HG03457 (cell line): Measurements from ENCODE around the gene MAGEC1.
"Not testable (repeated sequence)": the region's sequence is repeated elsewhere in the genome, so short reads cannot be mapped to it uniquely, and the experiment has no call there.

Source experiments
- ATAC-seq: cut with Tn5 transposase; IDR thresholded peaks from one replicate; pipeline ENCODE4 v1.9.1; 2021; ENCODE audit warnings: moderate number of reproducible peaks; ENCODE audit not compliant: unreplicated experiment

Gene MAGEC1

GRCh38 chrX:141903400-141904155, at the start of gene MAGEC1:
MAGEC1 (plus strand) TSS chrX:141903894; CDS start chrX:141905073, 1,179 bp downstream.
- ATAC-seq, result no peak

- ATAC-seq, result no peak
Measured at GRCh38 chrX:141857479-141857878, 46.2 kb upstream of the MAGEC1 start.

- ATAC-seq, result no peak
Measured at GRCh38 chrX:141879616-141880015, 24.1 kb upstream of the MAGEC1 start.

- not testable (repeated sequence) for ATAC-seq
Measured at GRCh38 chrX:141888811-141889210, 14.9 kb upstream of the MAGEC1 start.

GRCh38 chrX:141894733-141895132, 9.0 kb upstream of the MAGEC1 start:
- no peak for ATAC-seq

- no peak for ATAC-seq
Measured at GRCh38 chrX:141897690-141898089, 6.0 kb upstream of the MAGEC1 start.

- ATAC-seq, result no peak
Measured at GRCh38 chrX:141902366-141902765, 1.3 kb upstream of the MAGEC1 start.

GRCh38 chrX:141904262-141904661, 568 bp downstream of the MAGEC1 start:
- ATAC-seq, result no peak

- no peak for ATAC-seq
Measured at GRCh38 chrX:141917801-141918200, 14.1 kb downstream of the MAGEC1 start.

- no peak for ATAC-seq
Measured at GRCh38 chrX:141924293-141924692, 20.6 kb downstream of the MAGEC1 start.

GRCh38 chrX:141928432-141928831, 24.7 kb downstream of the MAGEC1 start:
- no peak for ATAC-seq

GRCh38 chrX:141934059-141934641, 30.5 kb downstream of the MAGEC1 start:
- no peak for ATAC-seq

GRCh38 chrX:141935645-141936044, 32.0 kb downstream of the MAGEC1 start:
- ATAC-seq, result no peak

- ATAC-seq, result no peak
Measured at GRCh38 chrX:141936080-141936479, 32.4 kb downstream of the MAGEC1 start.

- no peak for ATAC-seq
Measured at GRCh38 chrX:141941234-141941633, 37.5 kb downstream of the MAGEC1 start.

GRCh38 chrX:141945426-141945825, 41.7 kb downstream of the MAGEC1 start:
- no peak for ATAC-seq

GRCh38 chrX:141947350-141947749, 43.7 kb downstream of the MAGEC1 start:
- no peak for ATAC-seq

- ATAC-seq, result no peak
Measured at GRCh38 chrX:141952603-141953002, 48.9 kb downstream of the MAGEC1 start.

- ATAC-seq, result no peak
Measured at GRCh38 chrX:141958675-141959074, 55.0 kb downstream of the MAGEC1 start.
